Islet precursor cell (in vitro differentiated cells): ENCODE data around the gene CLDN6.
"Not testable (repeated sequence)": the region's sequence is repeated elsewhere in the genome, so short reads cannot be mapped to it uniquely, and the experiment has no call there.

Source experiments
- DNase-seq: peaks from one replicate; pipeline ENCODE4 v3.0.0-alpha.2; 2018

CLDN6 gene, protein sequence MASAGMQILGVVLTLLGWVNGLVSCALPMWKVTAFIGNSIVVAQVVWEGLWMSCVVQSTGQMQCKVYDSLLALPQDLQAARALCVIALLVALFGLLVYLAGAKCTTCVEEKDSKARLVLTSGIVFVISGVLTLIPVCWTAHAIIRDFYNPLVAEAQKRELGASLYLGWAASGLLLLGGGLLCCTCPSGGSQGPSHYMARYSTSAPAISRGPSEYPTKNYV

DNA sequence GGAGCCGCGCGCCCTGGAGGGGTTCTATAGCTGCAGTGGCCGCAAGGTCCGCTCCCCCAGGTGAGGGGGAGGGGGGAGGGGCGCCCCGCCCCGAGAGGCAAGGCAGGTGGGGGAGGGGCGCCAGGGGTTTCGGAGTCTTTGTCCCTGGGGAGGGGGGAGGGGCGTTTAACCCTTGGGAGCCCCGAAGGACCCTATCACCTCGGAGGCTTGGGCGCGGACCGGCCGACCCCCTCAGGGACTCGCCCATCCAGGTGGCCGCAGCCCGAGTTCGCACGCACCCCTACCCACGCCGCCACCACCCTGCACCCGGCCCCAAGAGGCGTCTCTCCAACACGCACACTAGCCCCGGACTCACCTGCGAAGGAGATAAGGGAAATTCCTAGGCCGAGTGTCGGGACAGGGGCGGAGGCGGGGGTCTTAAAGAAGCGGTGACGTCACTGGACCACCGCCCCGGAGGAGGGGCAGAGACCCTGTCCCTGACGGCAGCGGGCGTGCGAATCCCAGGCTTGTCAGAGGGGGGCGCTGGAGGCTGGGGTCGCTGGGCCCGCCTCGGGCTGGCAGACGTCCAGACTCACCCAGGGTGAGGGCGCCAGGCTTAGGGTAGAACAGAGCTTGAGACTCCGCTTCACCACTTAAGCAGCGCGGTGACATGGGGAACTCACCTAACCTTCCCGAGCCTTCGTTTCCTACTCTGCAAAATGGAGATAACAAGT lies at the start of gene CLDN6:
Gene CLDN6, minus strand, starts transcription at position 390 of the 713 bp plus-strand sequence. CDS start 2,162 bp downstream, outside the sequence.
- peak; percentile 98 for DNase-seq

DNA sequence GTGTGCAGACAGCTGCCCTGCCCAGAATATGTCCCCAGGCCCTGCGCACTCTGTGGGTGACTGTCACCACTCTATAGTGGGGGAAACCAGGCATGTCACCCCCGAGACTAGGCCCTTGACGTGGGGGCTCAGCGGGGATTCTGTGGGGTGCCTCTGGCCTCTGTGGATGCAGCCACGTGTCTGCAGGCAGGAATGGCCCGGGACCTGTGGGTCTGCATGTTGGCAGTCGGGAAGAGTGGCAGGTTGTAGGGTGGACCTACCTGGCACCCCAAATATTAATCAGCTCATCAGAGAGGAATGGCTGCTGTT lies 48.4 kb upstream of the CLDN6 start:
- DNase-seq, result no peak

DNA sequence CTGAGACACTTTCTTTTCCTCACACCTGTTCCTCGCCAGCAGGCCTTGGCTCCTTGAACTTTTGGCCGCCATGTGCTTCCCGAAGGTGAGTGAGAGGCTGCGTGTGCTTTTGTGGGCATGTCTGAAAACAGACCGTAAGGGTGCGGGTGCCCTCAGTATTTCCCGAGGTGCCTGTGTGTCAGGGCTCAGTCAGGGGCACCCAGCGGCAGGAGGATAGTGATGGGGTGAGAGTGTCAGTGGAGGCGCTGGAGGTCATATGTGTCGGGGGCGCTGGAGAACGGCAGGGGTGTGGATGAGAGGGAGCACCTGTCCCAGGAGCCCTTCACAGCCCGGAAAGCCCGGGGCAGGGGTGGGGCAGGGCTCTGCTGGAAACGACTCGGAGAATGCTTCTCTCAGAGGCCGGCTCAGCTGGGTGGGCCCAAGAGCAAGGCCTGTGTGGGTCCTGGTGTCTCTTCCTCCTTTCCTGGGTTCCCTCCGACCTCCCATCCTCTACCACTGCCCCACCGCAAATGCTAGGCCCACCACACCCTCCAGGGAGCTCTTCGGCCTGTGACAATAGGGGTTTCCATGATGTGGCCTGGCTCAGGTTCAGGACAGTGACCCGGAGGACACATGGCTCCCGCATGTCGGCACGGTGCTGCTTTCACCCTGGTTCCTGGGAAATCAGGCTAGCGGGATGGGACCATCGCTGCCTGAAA lies 47.9 kb upstream of the CLDN6 start:
- DNase-seq, result no peak

DNA sequence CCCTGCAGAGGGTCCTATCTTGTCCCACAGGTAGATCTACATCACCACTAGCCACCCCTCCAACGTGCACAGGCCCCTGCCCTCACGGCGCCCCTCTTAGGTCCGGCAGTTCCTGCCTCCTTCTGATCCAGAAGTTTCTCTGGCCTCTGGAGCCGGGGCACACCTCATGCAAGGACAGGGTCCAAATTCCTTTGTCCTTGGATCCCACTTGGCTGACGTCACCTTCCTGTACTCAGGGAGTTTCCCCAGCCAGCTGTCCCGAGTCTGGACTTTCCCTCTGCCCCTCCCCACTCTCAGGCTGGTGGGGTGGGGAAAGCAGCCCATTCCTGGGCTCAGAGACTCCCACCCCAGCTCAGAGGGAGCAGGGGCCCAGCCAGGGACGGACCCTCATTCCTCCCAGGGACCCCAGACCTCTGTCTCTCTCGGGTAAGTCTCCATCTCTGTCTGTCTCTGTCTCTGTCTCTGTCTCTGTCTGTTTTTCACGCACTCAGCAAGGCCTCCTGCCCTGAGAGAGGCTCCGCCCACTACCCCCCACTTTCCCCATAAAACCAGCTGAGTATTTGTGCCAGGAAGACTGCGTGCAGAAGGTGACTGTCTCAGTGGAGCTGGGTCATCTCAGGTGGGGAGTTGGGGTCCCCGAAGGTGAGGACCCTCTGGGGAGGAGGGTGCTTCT lies 47.2 kb upstream of the CLDN6 start, which contains the start of gene IL32:
Gene IL32, plus strand, starts transcription at position 572 of the 673 bp plus-strand sequence. CDS start 172 bp downstream, outside the sequence.
- DNase-seq, result no peak

DNA sequence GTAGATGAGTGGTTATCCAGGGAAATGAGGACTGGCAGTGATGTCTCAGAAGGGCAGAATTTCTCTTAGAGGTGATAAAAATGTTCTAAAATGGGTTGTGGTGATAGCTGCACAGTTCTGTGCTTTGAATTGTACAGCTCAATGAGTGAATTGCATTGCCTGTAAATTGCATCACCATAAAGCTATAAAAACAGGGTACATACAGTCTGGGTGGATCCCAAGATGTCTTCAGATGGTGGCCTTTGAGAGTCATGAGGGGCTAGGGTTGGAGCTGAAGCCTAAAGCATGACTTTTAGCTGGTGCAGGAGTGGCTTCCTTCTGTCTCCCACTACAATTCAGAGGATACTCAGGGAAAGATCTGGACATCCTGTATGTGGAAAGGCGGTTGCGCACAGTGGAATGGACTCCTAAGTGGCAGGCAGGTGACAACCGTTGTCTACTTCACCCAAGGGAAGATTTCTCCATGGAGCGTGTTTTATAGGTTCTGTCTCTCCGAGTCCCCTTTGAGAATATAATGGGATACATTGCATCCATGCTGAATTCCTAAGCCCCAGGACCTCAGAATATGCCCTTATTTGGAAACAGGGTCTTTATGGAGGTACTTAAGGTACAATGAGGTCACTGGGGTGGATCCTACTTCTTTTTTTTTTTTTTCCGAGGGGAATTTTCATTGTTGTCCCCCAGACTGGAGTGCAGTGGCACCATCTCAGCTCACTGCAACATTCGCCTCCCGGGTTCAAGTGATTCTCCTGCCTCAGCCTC lies 45.8 kb upstream of the CLDN6 start:
- no peak for DNase-seq

DNA sequence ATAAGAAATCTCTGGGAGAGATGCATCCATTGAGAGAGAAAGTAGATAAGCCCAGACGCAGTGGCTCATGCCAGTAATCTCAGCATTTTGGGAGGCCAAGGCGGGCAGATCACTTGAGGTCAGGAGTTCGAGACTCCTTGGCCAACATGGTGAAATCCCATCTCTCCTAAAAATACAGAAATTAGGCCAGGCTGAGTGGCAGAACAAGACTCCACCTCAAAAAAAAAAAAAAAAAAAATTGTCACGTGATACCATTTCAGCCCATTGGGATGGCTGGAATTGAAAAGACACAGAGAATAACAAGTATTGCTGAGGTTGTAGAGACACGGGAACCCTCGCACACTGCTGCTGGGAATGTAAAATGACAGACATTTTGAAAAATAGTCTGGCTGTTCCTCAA lies 44.6 kb upstream of the CLDN6 start:
- no peak for DNase-seq

DNA sequence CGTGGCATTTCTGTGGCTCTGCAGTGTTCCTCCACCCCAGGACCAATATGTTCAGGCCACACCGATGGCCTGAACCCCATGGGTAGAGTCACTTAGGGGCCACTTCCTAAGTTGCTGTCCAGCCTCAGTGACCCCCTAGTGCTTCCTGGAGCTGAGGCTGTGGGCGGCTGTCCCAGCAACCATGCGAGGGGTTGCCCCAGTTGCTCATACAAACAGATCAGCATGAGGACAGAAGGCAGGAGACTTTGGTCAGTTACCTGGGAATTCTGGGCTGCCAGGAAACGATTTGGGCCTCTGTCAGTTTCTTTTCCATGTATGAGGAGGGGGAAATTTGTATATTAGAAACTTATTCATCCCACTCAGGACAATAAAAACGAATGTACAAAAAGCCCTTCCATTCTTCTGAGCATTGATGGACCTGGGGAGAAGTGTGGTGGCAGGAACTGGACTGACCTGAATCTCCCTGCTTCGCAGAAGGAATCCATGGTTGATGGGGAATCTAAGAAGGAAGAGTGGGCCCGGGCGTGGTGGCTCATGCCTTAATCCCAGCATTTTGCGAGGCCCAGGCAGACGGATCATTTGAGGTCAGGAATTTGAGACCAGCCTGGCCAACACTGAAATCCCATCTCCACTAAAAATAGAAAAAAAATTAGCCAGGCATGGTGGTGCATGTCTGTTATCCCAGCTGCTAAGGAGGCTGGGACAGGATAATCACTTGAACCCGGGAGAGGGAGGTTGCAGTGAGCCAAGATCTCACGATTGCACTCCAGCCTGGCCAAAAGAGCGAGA lies 42.5 kb upstream of the CLDN6 start:
- no peak for DNase-seq

DNA sequence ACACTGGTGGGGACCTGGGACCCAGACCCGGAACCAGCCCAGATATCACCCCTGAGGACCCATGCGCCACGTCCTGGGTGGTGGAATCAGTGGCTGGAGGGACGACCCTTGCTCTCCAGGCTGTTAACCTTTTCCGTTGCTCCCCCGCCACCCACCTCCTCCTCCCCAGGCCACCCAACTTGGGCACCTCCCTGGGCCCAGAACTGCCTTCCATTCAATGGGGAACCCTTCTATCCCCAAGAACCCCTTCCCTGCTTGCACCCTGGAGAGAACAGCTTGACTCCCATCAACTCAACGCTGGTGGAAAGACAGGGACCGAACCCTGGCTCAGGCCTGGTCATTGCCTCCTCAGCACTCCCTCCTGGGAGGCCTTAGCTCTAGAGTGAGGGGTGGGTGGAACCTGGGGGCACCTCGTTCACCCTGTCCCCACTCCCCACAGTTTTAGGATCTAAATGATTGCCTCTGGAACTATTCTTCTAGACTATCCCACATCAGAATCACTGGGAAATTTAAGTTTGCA lies 41.8 kb upstream of the CLDN6 start:
- DNase-seq, result no peak

DNA sequence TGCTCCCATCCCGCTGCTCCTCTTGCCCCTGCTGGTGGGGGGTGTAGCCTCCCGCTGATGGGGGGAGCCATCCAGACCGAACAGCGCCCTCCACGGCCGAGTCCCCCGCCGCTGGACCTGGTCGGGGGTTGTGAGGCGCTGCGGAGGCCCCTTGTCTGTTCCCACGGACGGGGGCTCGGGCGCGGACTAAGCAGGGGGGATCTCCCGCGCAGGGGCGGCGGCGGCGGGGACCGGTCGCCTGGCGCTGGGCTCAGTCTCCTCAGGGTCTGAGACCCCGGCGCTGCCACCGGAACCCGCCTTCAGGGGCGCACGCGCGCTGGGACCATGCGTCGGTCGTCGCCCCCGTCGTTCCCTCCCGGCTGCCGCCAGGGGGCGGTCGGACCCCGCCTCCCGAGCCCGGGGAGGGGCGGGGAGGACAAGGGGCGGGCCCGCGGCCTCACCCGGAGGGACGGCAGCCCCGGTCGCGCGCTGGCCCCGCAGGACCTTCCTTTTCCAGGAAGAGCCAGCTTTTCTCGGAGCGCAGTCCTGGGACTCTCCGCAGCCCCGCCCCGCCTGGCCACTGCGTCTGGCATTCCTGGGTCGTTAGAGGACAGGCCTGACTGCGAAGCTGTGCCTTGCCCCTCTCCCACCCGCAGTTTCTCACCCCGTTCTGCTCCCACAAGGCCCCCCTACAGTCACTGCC lies 41.2 kb upstream of the CLDN6 start:
- DNase-seq, result peak; percentile 98

DNA sequence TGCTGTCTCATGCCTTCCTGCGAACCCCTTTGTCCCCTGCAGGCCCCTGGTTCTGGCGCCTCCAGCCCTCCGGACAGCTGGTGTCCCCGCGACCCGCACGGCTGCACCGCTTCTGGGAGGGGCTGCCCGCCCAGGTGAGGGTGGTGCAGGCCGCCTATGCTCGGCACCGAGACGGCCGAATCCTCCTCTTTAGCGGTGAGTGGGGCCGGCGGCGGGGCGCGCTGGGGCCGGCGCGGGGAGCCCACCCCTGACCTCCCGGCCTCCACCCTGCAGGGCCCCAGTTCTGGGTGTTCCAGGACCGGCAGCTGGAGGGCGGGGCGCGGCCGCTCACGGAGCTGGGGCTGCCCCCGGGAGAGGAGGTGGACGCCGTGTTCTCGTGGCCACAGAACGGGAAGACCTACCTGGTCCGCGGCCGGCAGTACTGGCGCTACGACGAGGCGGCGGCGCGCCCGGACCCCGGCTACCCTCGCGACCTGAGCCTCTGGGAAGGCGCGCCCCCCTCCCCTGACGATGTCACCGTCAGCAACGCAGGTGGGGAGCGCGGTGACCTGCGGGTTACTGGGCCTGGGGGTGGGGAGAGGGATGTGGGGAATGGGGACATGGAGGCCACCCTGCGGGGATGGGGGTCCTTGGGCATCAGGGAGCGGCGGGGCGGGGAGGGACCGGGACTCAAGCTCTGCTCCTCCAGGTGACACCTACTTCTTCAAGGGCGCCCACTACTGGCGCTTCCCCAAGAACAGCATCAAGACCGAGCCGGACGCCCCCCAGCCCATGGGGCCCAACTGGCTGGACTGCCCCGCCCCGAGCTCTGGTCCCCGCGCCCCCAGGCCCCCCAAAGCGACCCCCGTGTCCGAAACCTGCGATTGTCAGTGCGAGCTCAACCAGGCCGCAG lies 40.4 kb upstream of the CLDN6 start:
- peak; percentile 75 for DNase-seq

DNA sequence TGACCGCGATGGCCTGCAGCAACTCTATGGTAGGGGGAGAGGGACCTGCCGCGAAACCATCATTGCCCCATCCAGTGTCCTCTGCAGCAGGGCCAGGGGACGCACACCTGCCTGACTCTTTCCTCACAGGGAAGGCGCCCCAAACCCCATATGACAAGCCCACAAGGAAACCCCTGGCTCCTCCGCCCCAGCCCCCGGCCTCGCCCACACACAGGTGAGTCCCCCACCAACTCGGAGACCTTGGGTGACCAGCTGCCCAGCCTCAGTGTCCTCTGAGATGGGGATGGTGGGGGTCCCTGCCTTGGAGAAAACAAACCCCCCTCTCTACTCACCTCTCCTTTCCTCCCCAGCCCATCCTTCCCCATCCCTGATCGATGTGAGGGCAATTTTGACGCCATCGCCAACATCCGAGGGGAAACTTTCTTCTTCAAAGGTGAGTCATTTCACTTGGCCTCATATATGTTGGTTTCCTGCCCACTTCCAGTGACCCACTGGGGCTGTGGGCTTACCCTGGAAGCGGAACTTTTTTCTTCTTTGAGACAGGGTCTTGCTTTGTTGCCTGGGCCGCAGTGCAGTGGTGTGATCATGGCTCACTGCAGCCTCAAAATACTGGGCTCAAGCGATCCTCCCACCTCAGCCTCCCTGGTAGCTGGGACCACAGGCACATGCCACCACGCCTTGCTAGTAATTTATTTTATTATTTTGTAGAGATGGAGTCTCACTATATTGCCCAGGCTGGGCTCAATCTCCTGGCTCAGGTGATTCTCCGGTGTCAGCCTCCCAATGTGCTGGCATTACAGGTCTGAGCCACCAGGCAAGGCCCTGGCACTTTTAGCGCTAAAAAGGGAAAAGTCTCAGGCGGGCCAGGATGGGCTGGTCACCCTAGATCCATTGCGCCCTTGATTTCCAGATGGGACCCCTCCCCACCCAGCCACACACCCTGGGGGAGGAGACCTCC lies 39.5 kb upstream of the CLDN6 start:
- no peak for DNase-seq

DNA sequence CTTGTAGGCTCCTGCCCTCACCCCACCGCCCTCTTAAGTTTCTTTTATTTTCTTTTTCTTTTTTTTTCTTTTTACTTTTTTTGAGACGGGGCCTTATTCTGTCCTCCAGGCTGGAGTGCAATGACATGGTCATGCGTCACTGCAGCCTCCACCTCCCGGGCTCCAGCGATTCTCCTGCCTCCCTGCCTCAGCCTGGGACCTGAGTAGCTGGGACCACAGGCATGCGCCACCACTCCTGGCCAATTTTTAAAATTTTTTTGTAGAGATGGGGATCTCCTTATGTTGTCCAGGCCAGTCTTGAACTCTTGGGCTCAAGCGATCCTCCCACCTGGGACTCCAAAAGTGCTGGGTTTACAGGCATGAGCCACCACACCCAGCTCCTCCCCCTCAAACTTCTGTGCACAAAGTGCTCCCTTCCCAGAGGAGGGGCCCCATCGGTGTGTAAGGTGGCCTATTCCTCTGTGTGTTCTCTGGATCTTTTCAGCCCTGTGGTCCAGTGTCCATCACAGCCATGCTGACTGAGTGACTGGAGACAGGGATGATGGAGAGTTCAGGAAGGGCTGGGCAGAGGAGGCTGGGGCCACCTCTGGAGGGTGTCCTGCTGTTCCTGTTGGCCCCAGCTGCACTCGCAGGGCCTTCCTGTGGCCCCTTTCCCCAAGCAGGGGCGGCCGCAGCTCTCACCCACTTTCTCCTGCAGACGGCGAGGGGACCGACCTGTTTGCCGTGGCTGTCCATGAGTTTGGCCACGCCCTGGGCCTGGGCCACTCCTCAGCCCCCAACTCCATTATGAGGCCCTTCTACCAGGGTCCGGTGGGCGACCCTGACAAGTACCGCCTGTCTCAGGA lies 38.6 kb upstream of the CLDN6 start:
- DNase-seq, result no peak

DNA sequence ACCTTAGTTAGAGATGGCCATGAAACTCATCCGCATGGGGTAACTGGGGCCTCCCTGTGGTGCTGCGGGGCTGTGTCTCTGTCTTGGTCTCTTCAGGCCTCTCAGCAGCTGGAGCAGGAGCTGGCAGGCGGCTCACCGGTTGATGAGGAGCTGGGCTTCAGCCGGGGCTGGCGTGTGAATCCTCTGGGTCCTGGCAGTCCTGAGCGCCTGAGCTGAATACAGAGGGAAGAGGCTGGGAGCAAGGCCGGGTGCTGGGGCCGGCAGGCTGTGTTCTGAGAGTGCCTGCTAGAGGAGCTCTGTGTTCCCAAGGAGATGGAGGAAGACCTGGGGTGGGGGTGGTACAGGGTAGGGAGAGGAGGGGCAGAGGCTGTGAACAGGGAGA lies 37.7 kb upstream of the CLDN6 start:
- DNase-seq, result not testable (repeated sequence)

DNA sequence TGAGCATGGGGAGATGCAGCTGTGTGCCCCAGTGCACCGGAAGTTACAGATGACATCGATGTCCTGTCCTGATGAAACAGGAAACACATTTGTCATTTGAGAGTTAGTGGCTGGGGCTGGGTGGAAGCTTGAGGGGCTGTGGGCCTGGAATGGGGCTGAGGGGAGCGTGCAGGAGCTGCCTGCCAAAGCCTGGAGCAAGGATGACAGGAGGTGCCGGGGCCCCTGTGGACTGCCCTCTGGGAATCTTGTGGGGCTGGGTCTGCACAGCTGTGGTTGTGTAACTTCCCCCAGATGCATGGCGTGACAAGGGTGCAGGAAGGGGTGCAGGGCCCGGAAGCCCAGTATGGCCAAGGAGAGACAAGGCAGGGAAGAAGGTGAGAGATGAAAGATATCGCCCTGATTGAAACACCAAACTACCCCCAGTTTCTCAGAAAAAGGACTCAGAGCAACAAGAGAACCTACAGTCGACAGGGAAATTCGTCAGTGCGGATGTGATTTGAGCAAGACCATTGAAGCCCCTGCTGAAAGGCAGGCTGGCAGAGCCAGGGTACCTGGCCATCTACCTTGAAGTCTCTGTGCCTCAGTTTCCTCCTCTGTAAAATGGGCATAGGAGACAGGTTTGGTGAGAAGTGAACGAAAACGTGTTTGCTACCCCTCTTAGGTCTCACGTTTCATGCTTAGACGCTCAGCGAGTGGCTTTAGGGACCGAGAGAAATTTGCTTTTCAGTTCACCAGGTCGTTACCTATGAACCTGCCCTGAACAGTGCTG lies 37.2 kb upstream of the CLDN6 start:
- DNase-seq, result no peak

DNA sequence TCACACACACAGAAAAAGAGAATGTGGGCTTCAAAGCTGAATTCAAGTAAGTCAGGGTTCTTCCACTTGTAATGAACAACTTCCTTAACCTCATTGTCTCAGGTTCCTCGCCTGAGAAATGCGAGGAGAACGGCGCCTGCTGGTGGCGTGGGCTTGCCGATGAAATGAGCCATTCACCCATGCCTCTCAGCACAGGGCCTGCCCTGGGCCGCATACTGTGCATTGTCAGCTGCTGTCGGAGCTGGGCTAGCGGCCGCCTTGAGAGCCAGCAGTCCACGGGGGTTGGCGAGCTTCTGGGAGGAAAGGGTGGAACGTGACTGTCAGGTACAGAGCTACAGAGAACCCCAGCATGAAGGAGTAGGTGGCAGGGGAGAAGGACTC lies 35.3 kb upstream of the CLDN6 start:
- not testable (repeated sequence) for DNase-seq

DNA sequence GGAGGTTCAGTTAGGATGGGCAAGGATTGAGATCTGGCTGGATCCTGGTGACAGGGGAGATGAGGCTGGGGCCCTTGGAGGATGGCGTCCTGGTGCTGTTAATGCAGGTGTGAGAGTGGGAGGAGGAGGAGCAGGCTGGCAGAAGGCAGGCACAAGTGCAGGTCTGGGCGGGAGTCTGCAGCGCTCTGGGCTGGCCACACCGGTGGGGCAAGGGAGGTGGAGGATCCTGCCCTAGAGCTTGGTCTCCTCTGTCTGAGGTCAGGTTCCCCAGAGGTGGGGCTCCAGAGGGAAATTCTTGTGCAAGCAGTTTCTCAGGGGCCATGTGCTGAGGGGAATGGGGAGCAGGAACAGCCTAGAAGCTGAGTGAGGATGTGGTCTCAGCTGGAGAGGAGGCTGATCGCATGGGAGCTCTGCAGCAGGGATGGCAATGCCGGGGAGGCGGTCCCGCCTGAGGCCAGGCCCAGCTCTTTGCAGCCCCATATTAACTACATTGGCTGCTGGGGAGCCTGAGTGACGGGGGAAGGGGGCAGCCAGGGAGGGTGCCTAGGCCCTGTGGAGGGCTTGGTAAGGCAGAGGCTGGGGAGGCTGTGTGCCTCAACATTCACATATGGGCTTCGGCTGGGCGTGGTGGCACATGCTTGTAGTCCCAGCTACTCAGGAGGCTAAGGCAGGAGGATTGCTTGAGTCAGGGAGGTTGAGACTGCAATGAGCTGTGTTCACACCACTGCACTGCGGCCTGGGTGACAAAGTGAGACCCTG lies 34.8 kb upstream of the CLDN6 start:
- DNase-seq, result not testable (repeated sequence)
